Measurements from ENCODE around the gene NOL3. TPM values are rescaled to one million over a fixed set of nuclear protein-coding genes. Genes with fewer than 3 reads are reported as not detected.

The NOL3 gene
- total RNA-seq, 1 experiment from 2014 or later: 5.6 TPM

GRCh38 chr16:67170949-67171649 is 761 bp downstream of the NOL3 start:
- Mint-ChIP-seq H3K9me3 (peaks cover 0 to 3% of the 10 kb centered on the region in 2 experiments; a peak in 1 of 5 replicates), H3K4me1 (peaks cover 35 to 53% of the 10 kb centered on the region in 2 experiments), H3K4me3 (peak overlapping the region; percentile 62 to 87), H3K36me3 (ENCODE audit: insufficient read depth in 1 of 3, low read depth in 3 of 3) (peaks cover 0 to 2% (median 0%) of the 10 kb centered on the region in 3 experiments; a peak in 1 of 7 replicates), H3K27me3 (ENCODE audit: low read depth) (peaks cover 86% of the 10 kb centered on the region), H3K27ac (peak overlapping the region in 1 of 3 experiments; percentile 52; a peak in 1 of 7 replicates)
- H3K18ac ChIP-seq (ENCODE audit: insufficient read length, low read depth, low read length): no peak overlapping the region
- no peak overlapping the region for H2AK5ac ChIP-seq (ENCODE audit: insufficient read length, low read length)
- H3K27me3 ChIP-seq (ENCODE audit: insufficient read depth, low read length): peaks cover 63% of the 10 kb centered on the region
- no peak overlapping the region for H2BK12ac ChIP-seq (ENCODE audit: insufficient read length, low read depth, low read length)
- H3K23me2 ChIP-seq (ENCODE audit: insufficient read length, low read depth, low read length, poor library complexity, severe bottlenecking): peaks cover 16% of the 10 kb centered on the region
- H4K5ac ChIP-seq (ENCODE audit: insufficient read length, low read depth, low read length): no peak overlapping the region
- no peaks in the 10 kb centered on the region for H3K79me2 ChIP-seq (ENCODE audit: insufficient read depth, low read length)
- no peaks in the 10 kb centered on the region for H4K20me1 ChIP-seq (ENCODE audit: control insufficient read depth, insufficient read depth, insufficient read length)
- no peak overlapping the region for H3K23ac ChIP-seq (ENCODE audit: insufficient read length, low read depth, low read length)
- no peak for DNase-seq
- H3K79me1 ChIP-seq (ENCODE audit: insufficient read depth, low read depth, low read length, poor library complexity, severe bottlenecking): no peaks in the 10 kb centered on the region
- H4K91ac ChIP-seq (ENCODE audit: insufficient read length, low read depth, low read length): no peak overlapping the region
- H3K4ac ChIP-seq (ENCODE audit: low read depth, low read length): no peak overlapping the region
- no peak overlapping the region for H3K14ac ChIP-seq (ENCODE audit: insufficient read depth, low read length)
- no peak overlapping the region for H2BK20ac ChIP-seq (ENCODE audit: low read depth, low read length, poor library complexity, severe bottlenecking)
- H2BK5ac ChIP-seq (ENCODE audit: insufficient read length, low read length): no peak overlapping the region
- peak overlapping the region; percentile 48 for H3K4me2 ChIP-seq (ENCODE audit: insufficient read depth, insufficient read length, low read length)
- no peak overlapping the region for H3T11ph ChIP-seq (ENCODE audit: low read length)
- H3K9ac ChIP-seq (ENCODE audit: extremely low read depth, insufficient read length, low read length): no peak overlapping the region
- H2AFZ ChIP-seq (ENCODE audit: low read length): no peak overlapping the region
- no peak overlapping the region for H2BK120ac ChIP-seq (ENCODE audit: low read depth, low read length, poor library complexity, severe bottlenecking)
- H4K8ac ChIP-seq (replicated peaks; ENCODE audit: insufficient read length, low read depth, low read length): no peak overlapping the region
- peaks cover 5% of the 10 kb centered on the region; the same call in 1 of the 2 replicates for H3K4me1 ChIP-seq (ENCODE audit: insufficient read depth, low read length)
- WGBS (ENCODE audit: extremely low coverage, insufficient read length, low lambda C conversion rate): no CpG with 5 or more reads among the region's 14 CpGs
- H3K9me3 ChIP-seq (ENCODE audit: control insufficient read depth, low read depth, low read length): no peaks in the 10 kb centered on the region
- H3K27ac ChIP-seq (ENCODE audit: insufficient read length, low read depth, low read length): no peak overlapping the region
- TF ChIP-seq, protein P1, sequence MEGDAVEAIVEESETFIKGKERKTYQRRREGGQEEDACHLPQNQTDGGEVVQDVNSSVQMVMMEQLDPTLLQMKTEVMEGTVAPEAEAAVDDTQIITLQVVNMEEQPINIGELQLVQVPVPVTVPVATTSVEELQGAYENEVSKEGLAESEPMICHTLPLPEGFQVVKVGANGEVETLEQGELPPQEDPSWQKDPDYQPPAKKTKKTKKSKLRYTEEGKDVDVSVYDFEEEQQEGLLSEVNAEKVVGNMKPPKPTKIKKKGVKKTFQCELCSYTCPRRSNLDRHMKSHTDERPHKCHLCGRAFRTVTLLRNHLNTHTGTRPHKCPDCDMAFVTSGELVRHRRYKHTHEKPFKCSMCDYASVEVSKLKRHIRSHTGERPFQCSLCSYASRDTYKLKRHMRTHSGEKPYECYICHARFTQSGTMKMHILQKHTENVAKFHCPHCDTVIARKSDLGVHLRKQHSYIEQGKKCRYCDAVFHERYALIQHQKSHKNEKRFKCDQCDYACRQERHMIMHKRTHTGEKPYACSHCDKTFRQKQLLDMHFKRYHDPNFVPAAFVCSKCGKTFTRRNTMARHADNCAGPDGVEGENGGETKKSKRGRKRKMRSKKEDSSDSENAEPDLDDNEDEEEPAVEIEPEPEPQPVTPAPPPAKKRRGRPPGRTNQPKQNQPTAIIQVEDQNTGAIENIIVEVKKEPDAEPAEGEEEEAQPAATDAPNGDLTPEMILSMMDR (conservative IDR thresholded peaks at IDR 0.05): no peak
- H3K56ac ChIP-seq (ENCODE audit: insufficient read length, low read depth, low read length): no peak overlapping the region
- H2BK15ac ChIP-seq (ENCODE audit: low read depth, low read length): no peak overlapping the region
